Endodermal cell (in vitro differentiated cells): Measurements from ENCODE around the gene NXPH3. TPM values are rescaled to one million over a fixed set of nuclear protein-coding genes. Genes with fewer than 3 reads are reported as not detected.

Experiments used
- DNase-seq: peaks from one replicate; pipeline ENCODE4 v3.0.0-alpha.2; 2017
- H3K27ac ChIP-seq: 2 replicates; pipeline ENCODE4 v1.5.1; 2013; ENCODE audit warnings: mild to moderate bottlenecking, low read depth, low read length, moderate library complexity
- H3K27me3 ChIP-seq: 2 replicates; pipeline ENCODE4 v1.6.1; 2013; ENCODE audit warnings: mild to moderate bottlenecking, low read length, moderate library complexity; ENCODE audit not compliant: insufficient read depth, control insufficient read depth, poor library complexity, severe bottlenecking
- H3K36me3 ChIP-seq: 2 replicates; pipeline ENCODE4 v1.7.0; 2013; ENCODE audit warnings: mild to moderate bottlenecking, low read length, moderate library complexity; ENCODE audit not compliant: control insufficient read depth, insufficient read depth
- H3K4me1 ChIP-seq: one replicate; pipeline ENCODE4 v1.7.0; 2013; ENCODE audit warnings: low read length; ENCODE audit not compliant: control insufficient read depth, insufficient read depth
- H3K4me3 ChIP-seq: 2 replicates; pipeline ENCODE4 v1.5.1; 2013; ENCODE audit warnings: mild to moderate bottlenecking, low read length, moderate library complexity
- H3K9ac ChIP-seq: 2 replicates; pipeline ENCODE4 v1.6.1; 2013; ENCODE audit warnings: mild to moderate bottlenecking, low read length, moderate library complexity; ENCODE audit not compliant: poor library complexity, severe bottlenecking; ENCODE audit errors: extremely low read depth
- H3K9me3 ChIP-seq: 2 replicates; pipeline ENCODE4 v1.6.1; 2013; ENCODE audit warnings: mild to moderate bottlenecking, low read length, moderate library complexity; ENCODE audit not compliant: control insufficient read depth
- H3K27ac Mint-ChIP-seq: 2 replicates; pipeline ENCODE4 v1.8.0; 2020; ENCODE audit warnings: mixed read lengths
- H3K27me3 Mint-ChIP-seq: 2 replicates; pipeline ENCODE4 v1.8.0; 2021; ENCODE audit warnings: mild to moderate bottlenecking, mixed read lengths; ENCODE audit not compliant: insufficient read depth
- H3K36me3 Mint-ChIP-seq: 2 replicates; pipeline ENCODE4 v1.8.0; 2020; ENCODE audit warnings: low read depth, mixed read lengths
- H3K4me1 Mint-ChIP-seq: 2 replicates; pipeline ENCODE4 v1.8.0; 2020; ENCODE audit warnings: mixed read lengths
- H3K4me3 Mint-ChIP-seq: 2 replicates; pipeline ENCODE4 v1.8.0; 2020; ENCODE audit warnings: mild to moderate bottlenecking, moderate library complexity, mixed read lengths
- H3K9me3 Mint-ChIP-seq: 2 replicates; pipeline ENCODE4 v1.8.0; 2020; ENCODE audit warnings: mild to moderate bottlenecking, mixed read lengths
- CTCF ChIP-seq: fragments of 200-600 bp; sonication (generic); conservative IDR thresholded peaks from 2 replicates; pipeline ENCODE4 v1.5.0; 2021; ENCODE audit warnings: antibody characterized with exemption, mild to moderate bottlenecking
- WGBS, 2 experiments: methylation state at CpG; one replicate each; pipeline versions ENCODE4 v1.1.5 to v1.1.7; 2013; ENCODE audit warnings: missing lambda C conversion rate in 2 of 2, mixed read lengths in 1 of 2; ENCODE audit not compliant: insufficient coverage in 1 of 2, insufficient read length in 1 of 2; 5-methylcytosine and 5-hydroxymethylcytosine counted together
- total RNA-seq, 2 donors: library from RNA; stranded (reverse); fragmentation: NEBNext Ultra II Directional in 1 of 2; extraction: Animal tissue kit (Norgen Biotek cat#: 25700) in 1 of 2; gene quantifications; 2 replicates in 1 of 2; 3 replicates in 1 of 2; pipeline ENCODE4 v1.2.1, GENCODE V29; 2021

NXPH3 gene
- total RNA-seq, 2 donors from 2014 or later, result 3.0 to 5.9 TPM

- peaks cover 6% of the 10 kb centered on the region for H3K4me1 Mint-ChIP-seq
- no peak for DNase-seq
- no peaks in the 10 kb centered on the region for H3K9me3 Mint-ChIP-seq
- Histone ChIP-seq H3K4me3 (no peak overlapping the region), H3K9ac (no peak overlapping the region), H3K27ac (no peak overlapping the region), H3K36me3 (no peaks in the 10 kb centered on the region), H3K4me1 (no peaks in the 10 kb centered on the region), H3K9me3 (no peaks in the 10 kb centered on the region), H3K27me3 (peaks cover 16% of the 10 kb centered on the region)
- WGBS, 2 experiments, result 95 to 100% methylated on average over 2 to 4 of the region's 4 CpGs
- no peak overlapping the region for H3K4me3 Mint-ChIP-seq
- peaks cover 30% of the 10 kb centered on the region for H3K27me3 Mint-ChIP-seq
- no peaks in the 10 kb centered on the region for H3K36me3 Mint-ChIP-seq
- H3K27ac Mint-ChIP-seq, result no peak overlapping the region
- no peak for TF ChIP-seq CTCF
These were observed 11.0 kb upstream of the NXPH3 start for GRCh38 chr17:49564638-49565037.

- no peak for DNase-seq
- no peak overlapping the region for H3K4me3 ChIP-seq
- peaks cover 21% of the 10 kb centered on the region for H3K27me3 ChIP-seq
- H3K9me3 ChIP-seq, result no peaks in the 10 kb centered on the region
- WGBS, 2 experiments, result 78 to 81% methylated on average over 4 to 14 of the region's 14 CpGs
- H3K36me3 ChIP-seq, result no peaks in the 10 kb centered on the region
- Mint-ChIP-seq H3K27me3 (peaks cover 39% of the 10 kb centered on the region), H3K9me3 (no peaks in the 10 kb centered on the region), H3K36me3 (no peaks in the 10 kb centered on the region), H3K4me1 (peaks cover 6% of the 10 kb centered on the region), H3K4me3 (no peak overlapping the region), H3K27ac (no peak overlapping the region)
- no peaks in the 10 kb centered on the region for H3K4me1 ChIP-seq
- no peak overlapping the region for H3K27ac ChIP-seq
- TF ChIP-seq CTCF, result no peak
- no peak overlapping the region for H3K9ac ChIP-seq
These were observed 9.7 kb upstream of the NXPH3 start for GRCh38 chr17:49565948-49566491.

- Mint-ChIP-seq H3K9me3 (no peaks in the 10 kb centered on the region), H3K4me3 (no peak overlapping the region), H3K27me3 (peaks cover 41% of the 10 kb centered on the region), H3K27ac (no peak overlapping the region), H3K36me3 (no peaks in the 10 kb centered on the region), H3K4me1 (peaks cover 6% of the 10 kb centered on the region)
- Histone ChIP-seq H3K27ac (no peak overlapping the region), H3K4me1 (no peaks in the 10 kb centered on the region), H3K4me3 (no peak overlapping the region), H3K9me3 (no peaks in the 10 kb centered on the region), H3K36me3 (no peaks in the 10 kb centered on the region), H3K27me3 (peaks cover 23% of the 10 kb centered on the region), H3K9ac (no peak overlapping the region)
- no peak for DNase-seq
- TF ChIP-seq CTCF, result no peak
- 79 to 88% methylated on average over 3 to 5 of the region's 5 CpGs for WGBS, 2 experiments
These were observed 9.0 kb upstream of the NXPH3 start for GRCh38 chr17:49566668-49567071.
